ENCODE data around the gene ARHGAP8. TPM values are rescaled to one million over a fixed set of nuclear protein-coding genes. Genes with fewer than 3 reads are reported as not detected.
A peak's percentile ranks its signal among the peaks of the same experiment; 100 is the strongest.

Gene ARHGAP8
- total and polyA plus RNA-seq, 12 donors = 0.17 to 0.53 (median 0.33) TPM; not detected in 5

GRCh38 chr22:44726439-44726838, 25.9 kb upstream of the ARHGAP8 start:
- WGBS, 2 donors = 94 to 99% methylated on average over 11 of the region's 11 CpGs

GRCh38 chr22:44727148-44727547, 25.2 kb upstream of the ARHGAP8 start:
- Histone ChIP-seq H3K9me3 (no peaks in the 10 kb centered on the region), H3K4me1 (peaks cover 0 to 24% (median 19%) of the 10 kb centered on the region in 9 donors), H3K27ac (no peak overlapping the region), H3K4me3 (no peak overlapping the region), H3K27me3 (no peaks in the 10 kb centered on the region), H3K36me3 (no peaks in the 10 kb centered on the region)
- WGBS, 2 donors = 93 to 94% methylated on average over 21 of the region's 21 CpGs
- ATAC-seq (no peak), DNase-seq (no peak)
- intact Hi-C loops (cut with DNase I) = no loop called here
- no peak for TF ChIP-seq CTCF (IDR thresholded peaks at IDR 0.05)

More at GRCh38 chr22:44726439-44726838, 25.9 kb upstream of the ARHGAP8 start:
- ATAC-seq = no peak
- Histone ChIP-seq H3K36me3 (no peaks in the 10 kb centered on the region), H3K4me1 (peaks cover 0 to 24% (median 19%) of the 10 kb centered on the region in 9 donors), H3K4me3 (no peak overlapping the region), H3K27ac (no peak overlapping the region), H3K9me3 (no peaks in the 10 kb centered on the region), H3K27me3 (no peaks in the 10 kb centered on the region)
- intact Hi-C loops (cut with DNase I) = no loop called here
- no peak for DNase-seq
- no peak for TF ChIP-seq CTCF (IDR thresholded peaks at IDR 0.05)

- ATAC-seq (no peak), DNase-seq (no peak)
- H3K9me3 ChIP-seq = no peaks in the 10 kb centered on the region
- intact Hi-C loops (cut with DNase I) = no loop called here
- no peak overlapping the region for H3K4me3 ChIP-seq
- TF ChIP-seq CTCF (IDR thresholded peaks at IDR 0.05) = no peak
- peaks cover 0 to 24% (median 19%) of the 10 kb centered on the region in 9 donors for H3K4me1 ChIP-seq
- no peak overlapping the region for H3K27ac ChIP-seq
- no peaks in the 10 kb centered on the region for H3K27me3 ChIP-seq
- H3K36me3 ChIP-seq = no peaks in the 10 kb centered on the region
- WGBS, 2 donors = 91 to 93% methylated on average over 12 to 13 of the region's 13 CpGs
Measured at GRCh38 chr22:44727709-44728108, 24.7 kb upstream of the ARHGAP8 start.

- ATAC-seq = peak; percentile 4 to 59 (median 42)
- 52% methylated on average over 21 of the region's 21 CpGs for WGBS, 2 donors
- intact Hi-C loops (cut with DNase I) = no loop called here
Measured at GRCh38 chr22:44728761-44729324, 23.5 kb upstream of the ARHGAP8 start.

More at GRCh38 chr22:44728761-44729324, 23.5 kb upstream of the ARHGAP8 start:
- no peaks in the 10 kb centered on the region for H3K27me3 ChIP-seq
- H3K9me3 ChIP-seq = no peaks in the 10 kb centered on the region
- peak overlapping the region; percentile 2 to 77 (median 49) for H3K27ac ChIP-seq
- peaks cover 0 to 24% (median 19%) of the 10 kb centered on the region in 9 donors for H3K4me1 ChIP-seq
- peak; percentile 33 to 45 for DNase-seq
- TF ChIP-seq CTCF (IDR thresholded peaks at IDR 0.05) = no peak
- no peaks in the 10 kb centered on the region for H3K36me3 ChIP-seq
- peak overlapping the region in 6 of 10 donors; percentile 3 to 25 (median 8) for H3K4me3 ChIP-seq
